ENCODE results near the gene LHPP.
A peak's percentile ranks its signal among the peaks of the same experiment; 100 is the strongest.
"Not testable (repeated sequence)": the region's sequence is repeated elsewhere in the genome, so short reads cannot be mapped to it uniquely, and the experiment has no call there.

The LHPP gene

GRCh38 chr10:124430077-124430476 lies 31.5 kb upstream of the LHPP start:
- Mint-ChIP-seq H3K4me3 (no peak overlapping the region), H3K27me3 (peaks cover 18% of the 10 kb centered on the region), H3K36me3 (ENCODE audit: low read depth) (no peaks in the 10 kb centered on the region), H3K4me1 (ENCODE audit: low read depth) (no peaks in the 10 kb centered on the region), H3K27ac (no peak overlapping the region), H3K9me3 (no peaks in the 10 kb centered on the region)

GRCh38 chr10:124433461-124433860 lies 28.2 kb upstream of the LHPP start:
- Mint-ChIP-seq H3K4me1 (ENCODE audit: low read depth) (peaks cover 4% of the 10 kb centered on the region), H3K27ac (no peak overlapping the region), H3K4me3 (no peak overlapping the region), H3K9me3 (no peaks in the 10 kb centered on the region), H3K27me3 (peaks cover 16% of the 10 kb centered on the region), H3K36me3 (ENCODE audit: low read depth) (no peaks in the 10 kb centered on the region)

DNA sequence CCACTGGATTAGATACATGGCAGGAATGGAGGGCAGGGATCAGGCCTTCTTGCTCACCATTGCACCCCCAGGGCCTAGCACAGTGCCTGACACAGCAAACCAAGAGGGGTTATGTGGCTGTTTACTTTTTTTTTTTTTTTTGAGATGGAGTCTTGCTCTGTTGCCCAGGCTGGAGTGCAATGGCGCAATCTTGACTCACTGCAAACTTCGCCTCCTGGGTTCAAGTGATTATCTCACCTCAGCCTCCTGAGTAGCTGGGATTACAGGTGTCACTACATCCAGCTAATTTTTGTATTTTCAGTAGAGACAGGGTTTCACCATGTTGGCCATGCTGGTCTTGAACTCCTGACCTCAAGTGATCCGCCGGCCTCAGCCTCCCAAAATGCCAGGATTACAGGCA lies 25.9 kb upstream of the LHPP start:
- H3K9me3 Mint-ChIP-seq; H3K36me3 Mint-ChIP-seq (ENCODE audit: low read depth); H3K4me3 Mint-ChIP-seq; H3K27ac Mint-ChIP-seq; H3K4me1 Mint-ChIP-seq (ENCODE audit: low read depth); H3K27me3 Mint-ChIP-seq: not testable (repeated sequence)

DNA sequence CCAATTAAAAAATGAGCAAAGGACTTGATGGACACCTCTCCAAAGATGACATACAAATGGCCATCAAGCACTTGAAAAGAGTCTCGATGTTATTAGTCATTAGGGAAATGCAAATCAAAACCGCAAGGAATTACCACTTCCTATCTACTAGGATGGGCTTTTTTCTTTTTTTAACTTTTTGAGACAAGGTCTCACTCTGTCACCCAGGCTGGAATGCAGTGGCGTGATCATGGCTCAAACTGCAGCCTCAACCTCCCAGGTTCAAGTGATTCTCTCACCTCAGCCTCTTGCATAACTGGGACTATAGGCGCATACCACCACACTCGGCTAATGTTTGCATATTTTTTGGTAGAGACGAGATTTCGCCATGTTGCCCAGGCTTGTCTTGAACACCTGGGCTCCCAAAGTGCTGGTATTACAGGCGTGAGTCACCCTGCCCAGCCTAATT lies 25.4 kb upstream of the LHPP start:
- H3K4me3 Mint-ChIP-seq, result no peak overlapping the region
- no peak overlapping the region for H3K27ac Mint-ChIP-seq

GRCh38 chr10:124441694-124442093 lies 19.9 kb upstream of the LHPP start:
- H3K9me3 Mint-ChIP-seq, result not testable (repeated sequence)

More for the DNA sequence above, 25.4 kb upstream of the LHPP start:
- Mint-ChIP-seq H3K4me1 (ENCODE audit: low read depth) (peaks cover 4% of the 10 kb centered on the region), H3K9me3 (no peaks in the 10 kb centered on the region), H3K36me3 (ENCODE audit: low read depth) (no peaks in the 10 kb centered on the region), H3K27me3 (peaks cover 10% of the 10 kb centered on the region)

DNA sequence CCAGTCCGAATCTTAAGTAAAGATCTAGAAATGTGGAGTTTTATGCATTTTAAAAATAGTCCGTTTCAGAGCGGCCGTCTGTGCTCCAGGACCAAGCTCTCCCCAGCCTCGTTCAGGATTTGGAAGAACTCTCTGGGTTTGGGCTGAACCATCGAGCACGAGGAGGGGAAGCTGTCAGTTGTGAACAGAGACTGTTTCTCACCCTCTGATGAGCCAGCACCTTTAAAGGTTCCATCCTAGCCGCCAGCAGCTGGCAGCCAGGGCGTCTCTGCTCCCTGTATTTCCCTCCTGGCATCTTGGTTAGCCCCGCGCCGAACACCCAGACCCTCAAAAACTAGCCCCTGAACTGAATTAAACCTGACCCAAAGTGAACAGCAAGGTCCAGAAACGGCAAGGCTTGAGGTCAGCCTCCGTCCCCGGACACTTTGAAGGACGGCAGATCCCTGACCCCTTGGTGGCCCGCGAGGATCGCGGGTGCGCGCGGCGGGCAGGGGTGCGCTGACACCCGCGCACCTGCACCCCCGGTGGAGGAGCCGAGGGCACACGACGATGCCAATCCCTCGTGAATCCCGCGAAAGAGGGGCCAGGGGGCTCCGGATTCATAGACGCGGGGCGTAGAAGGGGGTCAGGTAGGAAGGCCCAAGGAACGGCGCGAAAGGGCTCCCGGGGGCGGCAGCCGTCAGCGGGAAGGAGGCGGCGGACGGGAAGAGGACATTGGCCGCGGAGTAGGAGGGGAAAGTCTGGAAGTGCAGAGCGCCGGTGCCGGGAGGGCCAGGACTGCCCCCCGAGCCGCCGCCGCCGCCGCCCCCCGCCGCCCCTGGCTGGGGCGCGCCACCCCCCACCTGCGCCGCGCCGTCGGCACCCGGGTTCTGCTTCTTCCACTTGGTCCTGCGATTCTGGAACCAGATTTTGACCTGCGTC lies 14.5 kb upstream of the LHPP start:
- Mint-ChIP-seq H3K27ac (no peak overlapping the region), H3K9me3 (no peaks in the 10 kb centered on the region), H3K36me3 (ENCODE audit: low read depth) (no peaks in the 10 kb centered on the region), H3K4me3 (peak overlapping the region; percentile 30), H3K4me1 (ENCODE audit: low read depth) (peaks cover 22% of the 10 kb centered on the region), H3K27me3 (peaks cover 83% of the 10 kb centered on the region)

More at GRCh38 chr10:124441694-124442093, 19.9 kb upstream of the LHPP start:
- peaks cover 49% of the 10 kb centered on the region for H3K27me3 Mint-ChIP-seq
- H3K36me3 Mint-ChIP-seq (ENCODE audit: low read depth); H3K4me3 Mint-ChIP-seq; H3K4me1 Mint-ChIP-seq (ENCODE audit: low read depth); H3K27ac Mint-ChIP-seq: not testable (repeated sequence)

DNA sequence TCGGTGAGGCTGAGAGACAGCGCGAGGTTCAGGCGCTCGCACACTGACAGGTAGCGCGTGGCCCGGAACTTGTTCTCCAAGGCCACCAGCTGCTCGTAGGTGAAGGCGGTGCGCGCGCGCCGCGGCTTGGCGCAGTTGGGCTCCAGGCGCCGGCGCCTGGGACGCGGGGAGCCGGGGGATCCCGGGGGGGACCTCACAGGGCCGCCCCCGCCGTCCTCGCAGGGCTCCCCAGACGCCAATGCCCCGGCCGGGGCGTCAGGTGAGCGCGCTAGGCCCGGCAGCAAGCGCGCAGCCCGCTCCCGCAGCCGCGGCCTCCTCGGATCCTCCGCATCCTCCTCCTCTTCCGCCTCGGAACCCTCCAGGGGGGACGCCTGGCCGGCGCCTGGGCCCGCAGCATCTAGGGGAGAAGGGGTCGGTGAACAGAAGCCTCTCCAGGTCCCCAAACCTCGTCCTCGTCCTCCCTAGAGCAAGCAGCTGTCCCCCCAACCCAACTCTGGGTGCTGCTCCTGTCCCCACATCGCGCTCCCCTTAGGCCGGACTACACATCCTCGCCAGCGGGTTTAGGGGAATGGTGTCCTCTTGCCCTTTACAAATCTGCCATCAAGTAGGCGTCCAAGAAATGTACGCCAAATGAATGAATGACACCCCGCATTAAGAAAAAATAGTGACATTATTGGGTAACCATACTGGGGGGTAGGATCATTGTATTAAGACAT lies 13.7 kb upstream of the LHPP start:
- peaks cover 85% of the 10 kb centered on the region for H3K27me3 Mint-ChIP-seq
- no peak overlapping the region for H3K27ac Mint-ChIP-seq
- H3K4me3 Mint-ChIP-seq, result peak overlapping the region; percentile 54
- no peaks in the 10 kb centered on the region for H3K9me3 Mint-ChIP-seq
- no peaks in the 10 kb centered on the region for H3K36me3 Mint-ChIP-seq (ENCODE audit: low read depth)
- peaks cover 22% of the 10 kb centered on the region for H3K4me1 Mint-ChIP-seq (ENCODE audit: low read depth)

DNA sequence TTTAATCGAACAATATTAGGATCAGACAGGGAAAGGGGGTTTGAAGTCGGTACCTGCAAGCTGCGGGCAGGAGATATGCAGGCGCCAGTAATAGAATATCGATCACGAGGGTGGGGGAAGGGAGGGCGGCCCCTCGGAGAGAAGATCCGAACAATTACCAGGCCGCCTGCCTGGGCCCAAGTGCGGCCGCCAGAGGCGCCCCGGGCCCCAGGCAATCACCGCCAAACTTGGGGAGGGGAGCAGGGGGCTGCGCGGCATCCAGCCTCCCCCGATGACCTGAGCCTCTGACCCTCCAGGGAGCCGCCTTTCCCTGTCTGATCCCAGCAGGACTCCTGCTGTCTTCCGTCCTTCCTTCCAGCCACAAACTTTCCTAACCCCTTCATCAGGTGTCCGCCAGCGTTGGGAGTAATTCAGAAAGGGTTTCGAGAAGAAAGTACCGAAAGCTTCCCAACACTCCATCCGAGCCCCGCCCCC lies 12.9 kb upstream of the LHPP start:
- Mint-ChIP-seq H3K4me3 (peak overlapping the region; percentile 51), H3K27me3 (peaks cover 85% of the 10 kb centered on the region), H3K4me1 (ENCODE audit: low read depth) (peaks cover 22% of the 10 kb centered on the region), H3K27ac (no peak overlapping the region), H3K36me3 (ENCODE audit: low read depth) (no peaks in the 10 kb centered on the region), H3K9me3 (no peaks in the 10 kb centered on the region)

DNA sequence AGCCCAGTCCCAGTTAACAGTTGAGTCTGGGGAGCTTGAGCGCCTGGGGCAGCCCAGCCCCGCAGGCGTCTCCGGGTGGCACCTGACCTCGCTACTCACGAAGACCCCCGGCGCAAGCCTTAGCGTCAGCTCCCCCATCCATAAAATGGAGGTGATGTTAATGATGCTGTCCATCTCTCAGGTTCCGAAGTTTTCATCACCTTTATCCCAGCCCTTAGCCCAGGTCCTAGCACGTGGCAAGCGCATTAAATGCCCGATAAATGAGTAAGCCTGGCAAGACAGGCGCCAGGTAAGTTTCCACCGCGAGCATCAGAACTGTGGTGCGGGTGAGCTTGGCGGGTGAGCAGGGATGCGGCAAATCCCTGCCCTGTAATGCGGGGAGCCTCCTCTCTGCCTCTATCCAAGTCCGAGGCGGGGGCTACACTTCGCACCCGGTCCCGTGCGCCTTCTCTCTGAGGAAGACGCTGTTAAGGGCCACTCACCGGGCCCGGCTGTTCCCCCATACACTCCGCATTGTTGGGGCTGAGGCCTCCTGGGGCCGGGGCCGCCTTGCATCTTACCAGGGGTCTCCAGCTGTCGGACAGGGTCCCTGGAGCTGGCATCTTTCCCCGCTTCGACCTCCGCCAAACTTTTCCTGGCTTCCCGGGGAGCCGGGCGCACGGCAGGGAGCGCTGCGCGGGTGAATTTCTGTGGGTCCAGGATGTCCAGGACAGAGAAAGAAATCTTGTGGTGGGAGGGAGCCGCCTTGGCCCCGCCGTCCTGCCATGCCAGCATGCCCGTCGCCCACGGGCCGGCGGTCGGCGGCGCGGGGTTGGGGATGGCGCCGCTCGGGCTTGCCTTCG lies 12.2 kb upstream of the LHPP start:
- no peaks in the 10 kb centered on the region for H3K9me3 Mint-ChIP-seq
- peak overlapping the region; percentile 51 for H3K4me3 Mint-ChIP-seq
- peaks cover 86% of the 10 kb centered on the region for H3K27me3 Mint-ChIP-seq
- no peaks in the 10 kb centered on the region for H3K36me3 Mint-ChIP-seq (ENCODE audit: low read depth)
- H3K4me1 Mint-ChIP-seq (ENCODE audit: low read depth), result peaks cover 22% of the 10 kb centered on the region
- no peak overlapping the region for H3K27ac Mint-ChIP-seq

DNA sequence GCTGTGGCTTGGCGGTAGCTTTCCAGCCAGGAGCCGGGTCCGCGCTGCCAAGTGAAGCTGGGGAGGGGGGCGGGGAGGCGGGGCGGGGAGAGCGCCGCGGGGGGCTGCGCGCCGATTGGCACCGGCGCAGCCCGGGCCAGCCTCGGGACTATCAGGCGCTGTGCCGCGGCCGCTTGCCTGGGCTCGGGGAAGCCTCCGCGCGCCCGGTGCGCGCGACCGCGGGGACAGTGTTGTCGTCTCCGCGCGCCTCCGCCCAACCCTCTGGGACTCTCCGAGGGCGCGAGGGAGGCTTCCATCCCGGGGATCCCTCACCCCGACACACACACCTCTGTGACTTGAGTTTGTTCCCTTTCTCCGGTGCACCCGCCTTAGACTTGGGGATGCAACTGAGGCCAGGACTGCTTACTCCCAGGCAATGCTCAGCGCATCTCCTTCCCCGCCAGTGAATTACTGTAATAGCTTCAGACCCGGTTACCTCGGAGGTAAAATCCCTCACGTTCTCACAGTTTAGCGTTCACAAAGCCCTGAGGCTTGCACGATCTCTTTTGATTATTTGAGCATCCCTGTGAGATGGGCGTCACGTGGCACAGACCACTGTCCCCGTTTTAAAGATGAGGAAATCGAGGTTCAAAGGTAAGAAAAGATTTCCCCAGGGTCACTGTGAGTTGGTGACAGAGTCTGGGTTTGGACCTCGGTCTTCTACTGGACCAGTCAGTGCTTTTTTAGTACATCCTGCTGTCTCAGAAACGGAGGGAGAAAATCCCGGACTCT lies 11.4 kb upstream of the LHPP start, which contains the start of gene NKX1-2:
NKX1-2 (minus strand) TSS at position 24 of the 771 bp plus-strand sequence. CDS start 92 bp downstream, outside the sequence.
- no peak within 1 kb of the TSS for H3K27ac Mint-ChIP-seq
- peaks cover 22% of the 10 kb centered on the region for H3K4me1 Mint-ChIP-seq (ENCODE audit: low read depth)
- H3K36me3 Mint-ChIP-seq (ENCODE audit: low read depth), result no peaks in the 10 kb centered on the region
- H3K9me3 Mint-ChIP-seq, result no peaks in the 10 kb centered on the region
- H3K27me3 Mint-ChIP-seq, result peaks cover 86% of the 10 kb centered on the region
- H3K4me3 Mint-ChIP-seq, result peak within 1 kb of the TSS; percentile 51

DNA sequence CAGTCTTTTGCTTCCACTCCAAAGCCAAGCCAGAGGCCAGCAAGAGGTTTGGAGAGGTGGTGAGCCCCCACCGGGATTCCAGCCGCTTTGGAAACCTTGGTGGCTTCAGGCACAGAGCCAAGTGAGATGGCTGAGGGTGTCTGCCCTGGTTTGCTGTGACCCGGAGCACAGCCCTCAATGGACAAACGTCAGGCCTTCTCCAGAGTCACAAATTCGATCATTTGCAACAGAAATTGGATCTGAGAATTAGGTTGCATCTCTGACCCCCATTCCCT lies 10.9 kb upstream of the LHPP start:
- Mint-ChIP-seq H3K9me3 (no peaks in the 10 kb centered on the region), H3K36me3 (ENCODE audit: low read depth) (no peaks in the 10 kb centered on the region), H3K4me3 (no peak overlapping the region)

DNA sequence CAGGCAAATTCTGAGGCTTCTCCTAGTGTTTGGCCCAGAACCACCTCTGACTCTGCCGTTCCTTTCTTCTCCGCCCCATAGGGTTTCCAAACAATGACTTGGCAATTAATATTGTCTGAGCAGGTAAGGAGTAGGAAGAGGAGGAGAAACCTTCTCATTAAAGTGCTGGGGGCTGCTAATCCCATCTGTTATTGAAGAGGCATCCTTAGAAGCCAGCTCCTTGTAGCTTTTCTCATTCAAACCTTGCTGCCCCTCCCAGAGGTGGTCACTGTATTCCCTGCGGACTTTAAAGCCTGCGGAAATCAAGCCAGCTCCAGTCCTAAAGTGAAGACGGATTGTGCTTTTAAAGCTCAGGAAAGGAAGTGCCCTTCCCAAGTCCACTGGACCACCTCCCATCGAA lies 10.3 kb upstream of the LHPP start:
- Mint-ChIP-seq H3K9me3 (no peaks in the 10 kb centered on the region), H3K36me3 (ENCODE audit: low read depth) (no peaks in the 10 kb centered on the region), H3K27ac (no peak overlapping the region), H3K4me1 (ENCODE audit: low read depth) (peaks cover 22% of the 10 kb centered on the region), H3K4me3 (no peak overlapping the region), H3K27me3 (peaks cover 86% of the 10 kb centered on the region)

More for the DNA sequence above, 10.9 kb upstream of the LHPP start:
- no peak overlapping the region for H3K27ac Mint-ChIP-seq
- peaks cover 22% of the 10 kb centered on the region for H3K4me1 Mint-ChIP-seq (ENCODE audit: low read depth)
- H3K27me3 Mint-ChIP-seq, result peaks cover 86% of the 10 kb centered on the region

- Mint-ChIP-seq H3K36me3 (ENCODE audit: low read depth) (no peaks in the 10 kb centered on the region), H3K27me3 (peaks cover 63% of the 10 kb centered on the region), H3K27ac (no peak overlapping the region), H3K9me3 (no peaks in the 10 kb centered on the region), H3K4me3 (no peak overlapping the region), H3K4me1 (ENCODE audit: low read depth) (peaks cover 12% of the 10 kb centered on the region)
Observed at GRCh38 chr10:124453960-124454610, 7.5 kb upstream of the LHPP start.

- no peak overlapping the region for H3K27ac Mint-ChIP-seq
- peaks cover 55% of the 10 kb centered on the region for H3K27me3 Mint-ChIP-seq
Observed at GRCh38 chr10:124455441-124455840, 6.2 kb upstream of the LHPP start.

More at GRCh38 chr10:124455441-124455840, 6.2 kb upstream of the LHPP start:
- Mint-ChIP-seq H3K9me3 (no peaks in the 10 kb centered on the region), H3K4me1 (ENCODE audit: low read depth) (peaks cover 5% of the 10 kb centered on the region), H3K36me3 (ENCODE audit: low read depth) (no peaks in the 10 kb centered on the region), H3K4me3 (no peak overlapping the region)
